Thyroid gland (tissue), 4 donors: ENCODE results near the gene MED8.

Experiments used
- CTCF ChIP-seq, 6 experiments: fragments of 200-600 bp in 3 of 6; fragments of 450-650 bp in 3 of 6; sonication (generic) in 3 of 6; IDR thresholded peaks; one replicate each; pipeline ENCODE4 v1.5.1; 2016 to 2019; ENCODE audit warnings: antibody characterized with exemption in 6 of 6, mild to moderate bottlenecking in 2 of 6, inconsistent platforms in 1 of 6, moderate library complexity in 1 of 6
- POLR2A ChIP-seq, 2 donors: fragments of 450-650 bp; IDR thresholded peaks; one replicate each; pipeline ENCODE4 v1.6.1; 2017; ENCODE audit warnings: antibody characterized with exemption in 2 of 2, mild to moderate bottlenecking in 2 of 2, moderate library complexity in 1 of 2

- TF ChIP-seq CTCF (IDR thresholded peaks at IDR 0.05) (no peak), POLR2A (IDR thresholded peaks at IDR 0.05) (no peak)
Measured at GRCh38 chr1:43345120-43345519, 44.5 kb downstream of the MED8 start.
